ENCODE results near the gene TBC1D14.

Gene TBC1D14

GRCh38 chr4:7049295-7049694 is 139.7 kb downstream of the TBC1D14 start:
- no peak for DNase-seq

- no peak for DNase-seq
Measured at GRCh38 chr4:7049739-7050138, 140.1 kb downstream of the TBC1D14 start.

DNA sequence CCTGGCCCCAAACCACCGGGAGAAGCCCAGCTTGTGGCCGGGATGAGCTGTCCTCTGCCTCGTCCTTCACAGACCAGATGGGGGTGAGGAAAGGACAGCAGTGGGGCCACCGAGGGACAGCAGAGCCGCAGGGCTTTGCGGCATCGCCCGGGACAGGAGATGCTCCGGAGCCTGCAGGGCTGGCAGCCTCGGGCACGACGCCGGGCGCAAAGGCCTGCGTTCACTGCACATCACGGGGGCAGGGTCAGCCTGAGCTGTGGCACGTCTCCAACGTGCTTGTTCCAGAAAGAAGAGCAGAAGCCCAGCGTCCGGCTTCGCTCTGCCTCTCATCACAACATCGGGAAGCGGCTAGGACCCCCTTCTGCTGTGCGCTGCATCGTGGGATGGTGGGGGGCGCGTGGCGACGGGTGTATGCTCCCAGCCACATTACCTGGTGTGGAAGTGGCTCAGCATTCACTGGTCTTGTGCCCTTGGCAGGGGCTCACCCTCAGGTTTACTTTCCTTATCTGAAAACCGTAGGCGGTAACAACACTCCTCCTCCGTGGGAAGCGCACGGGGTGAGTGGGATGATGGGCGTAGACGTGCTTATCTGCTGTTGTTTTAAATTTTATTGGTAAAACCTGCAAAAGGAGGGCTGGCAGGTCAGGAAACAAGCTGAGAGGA is 141.0 kb downstream of the TBC1D14 start:
- DNase-seq = no peak

DNA sequence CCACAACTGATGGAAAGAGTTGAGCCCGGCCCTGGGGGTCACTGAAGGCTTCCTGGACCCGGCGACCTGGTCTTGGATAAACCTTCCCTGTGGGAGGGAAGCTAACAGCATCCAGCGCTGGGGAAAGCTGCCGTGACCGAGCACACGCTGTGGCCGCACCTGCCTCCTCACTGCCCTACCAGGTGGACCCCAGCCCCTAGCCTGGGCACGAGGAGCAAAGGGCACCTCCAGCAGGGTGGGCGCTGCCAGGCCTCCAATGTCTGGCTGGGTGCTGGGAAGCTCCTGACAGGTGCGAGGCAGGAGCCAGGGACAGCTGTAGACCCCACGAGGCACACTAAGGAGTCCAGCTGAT is 141.5 kb downstream of the TBC1D14 start:
- DNase-seq = no peak

DNA sequence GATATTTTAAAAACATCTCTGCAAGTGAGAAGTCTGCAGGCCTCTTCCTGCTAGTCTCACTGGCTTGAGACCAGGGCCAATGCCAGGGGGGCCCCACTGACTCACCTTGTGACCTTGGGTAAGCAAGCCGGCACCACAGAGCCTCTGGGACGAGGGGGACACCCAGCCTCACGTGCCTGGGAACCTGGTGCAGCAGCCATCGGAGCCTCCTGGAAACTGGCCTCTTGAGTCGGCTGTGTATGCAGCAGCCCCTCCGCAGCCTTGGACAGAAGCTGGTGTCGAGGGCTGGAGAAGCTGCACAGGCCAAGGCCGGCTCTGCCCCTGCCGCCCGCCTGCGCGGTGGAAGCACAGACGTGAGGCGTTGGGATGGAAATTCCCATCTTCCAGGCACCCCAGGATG is 142.3 kb downstream of the TBC1D14 start:
- no peak for DNase-seq

- DNase-seq = no peak
Measured at GRCh38 chr4:7052313-7052712, 142.7 kb downstream of the TBC1D14 start.

DNA sequence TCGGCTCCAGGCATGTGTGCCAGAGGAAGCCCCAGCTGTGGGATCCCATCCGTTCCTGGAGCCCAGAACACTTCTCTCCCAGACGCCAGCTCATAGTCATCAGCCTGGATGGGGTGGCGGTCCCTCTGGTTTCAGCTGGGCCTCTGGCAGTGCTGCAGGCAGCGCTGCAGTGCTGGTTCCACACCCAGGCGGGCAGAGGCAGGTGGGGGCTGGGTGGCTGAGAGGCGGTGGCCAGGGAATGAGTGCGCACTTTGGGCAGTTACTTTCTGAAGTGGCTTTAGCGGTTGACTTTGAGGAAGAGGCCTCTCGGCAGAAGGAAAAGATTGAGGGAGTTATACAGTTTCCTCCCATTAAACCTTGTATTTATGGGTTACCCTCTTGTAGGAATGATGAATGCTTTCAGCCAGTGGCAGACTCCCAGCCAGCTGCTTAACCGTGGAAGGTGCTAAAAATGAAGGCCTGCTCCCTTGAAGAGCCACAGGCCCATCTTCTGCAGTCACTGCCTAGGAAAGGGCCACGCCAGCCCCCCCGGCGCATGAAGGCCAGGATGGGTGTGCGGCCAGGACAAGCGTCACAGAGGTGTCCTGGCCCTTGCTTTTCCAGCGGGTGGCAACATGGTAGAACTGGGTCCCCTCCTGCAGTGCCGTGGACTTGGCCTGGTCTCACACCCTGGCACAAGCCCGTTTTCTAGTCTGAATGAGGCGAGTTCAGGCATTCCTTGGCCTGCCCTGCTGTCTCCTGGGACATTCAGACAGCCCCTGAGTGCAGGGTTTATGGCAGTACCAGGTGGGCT is 143.5 kb downstream of the TBC1D14 start:
- no peak for DNase-seq

- DNase-seq = no peak
Measured at GRCh38 chr4:7054106-7054880, 144.7 kb downstream of the TBC1D14 start.

DNA sequence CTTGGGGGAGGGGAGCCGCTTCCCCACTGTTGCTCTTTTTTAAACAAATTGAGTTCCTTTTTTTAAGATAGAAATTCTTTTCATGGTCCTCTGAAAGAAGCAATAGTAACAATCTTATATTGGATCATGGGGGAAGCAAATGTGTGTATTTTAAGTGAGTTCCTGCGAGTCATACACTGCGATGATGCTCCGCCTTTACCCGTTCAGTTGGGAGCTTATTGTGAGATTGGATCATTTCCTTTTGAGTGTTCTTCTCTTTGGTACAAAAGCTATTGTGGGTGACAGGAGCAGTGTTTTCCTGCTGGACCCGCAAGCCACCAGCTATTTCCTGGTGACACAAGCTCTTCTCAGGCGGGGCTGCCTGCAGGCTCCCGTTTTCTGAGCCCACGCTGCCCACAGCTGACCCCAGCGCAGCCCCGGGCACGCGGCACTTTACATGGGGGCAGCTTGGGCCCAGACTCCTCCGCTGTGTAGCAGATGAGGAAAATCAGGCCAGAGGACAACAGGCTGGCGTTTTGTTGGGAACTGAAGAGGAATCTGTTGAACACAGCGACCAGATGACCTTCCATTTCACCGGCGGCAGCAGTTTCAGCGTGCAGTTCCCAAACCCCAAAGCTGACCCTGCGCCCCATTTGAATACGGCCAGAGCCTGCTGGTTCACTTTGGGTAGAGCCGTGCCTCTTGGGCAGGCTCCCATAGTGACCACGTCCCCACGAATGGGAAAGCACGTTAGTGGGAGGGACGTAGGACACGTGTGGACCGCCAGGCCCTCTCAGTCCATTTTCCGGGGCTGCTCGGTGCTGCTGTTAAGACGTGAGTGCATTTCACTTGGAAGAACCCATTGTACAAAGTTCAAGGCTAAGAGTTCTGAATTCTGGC is 145.7 kb downstream of the TBC1D14 start:
- no peak for DNase-seq

DNA sequence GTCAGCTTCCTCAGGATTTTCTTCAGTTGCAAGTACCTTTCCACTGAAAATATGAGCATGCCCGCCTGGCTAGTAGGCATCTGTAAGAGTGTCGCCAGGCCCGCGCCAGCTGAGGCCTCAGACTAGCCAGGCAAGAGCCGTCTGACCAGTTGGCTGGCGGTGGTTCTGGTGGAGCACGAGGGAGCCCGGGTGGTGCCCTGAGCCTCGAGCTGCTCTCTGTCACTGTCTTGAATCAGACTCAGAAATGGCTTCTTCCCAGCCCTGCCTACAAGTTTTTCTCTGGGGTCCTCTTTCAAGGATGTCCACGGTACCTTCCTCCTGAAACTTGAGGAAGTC is 146.3 kb downstream of the TBC1D14 start:
- DNase-seq = no peak

- no peak for DNase-seq
Measured at GRCh38 chr4:7058792-7059191, 149.2 kb downstream of the TBC1D14 start.

DNA sequence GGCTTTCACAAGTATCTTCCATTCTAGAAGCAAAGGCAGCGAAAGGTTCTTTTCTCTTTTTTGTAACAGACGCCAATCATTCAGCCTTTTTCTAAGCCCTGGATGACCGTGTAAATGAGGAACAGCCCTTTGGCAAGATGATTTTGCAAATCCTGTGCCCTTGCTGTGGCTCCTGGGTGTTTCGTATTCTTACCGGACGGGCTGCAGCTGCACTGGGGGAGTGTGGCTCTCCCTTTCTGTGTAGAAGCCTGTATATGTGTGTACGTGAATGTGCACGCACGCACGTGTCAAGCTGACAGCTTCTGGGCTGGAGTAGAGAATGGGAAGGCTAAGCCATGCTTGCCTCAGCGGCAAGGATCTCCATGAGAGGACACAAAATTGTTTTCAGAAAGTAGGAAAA is 150.0 kb downstream of the TBC1D14 start:
- no peak for DNase-seq

GRCh38 chr4:7060346-7061150 is 150.9 kb downstream of the TBC1D14 start:
- no peak for DNase-seq

DNA sequence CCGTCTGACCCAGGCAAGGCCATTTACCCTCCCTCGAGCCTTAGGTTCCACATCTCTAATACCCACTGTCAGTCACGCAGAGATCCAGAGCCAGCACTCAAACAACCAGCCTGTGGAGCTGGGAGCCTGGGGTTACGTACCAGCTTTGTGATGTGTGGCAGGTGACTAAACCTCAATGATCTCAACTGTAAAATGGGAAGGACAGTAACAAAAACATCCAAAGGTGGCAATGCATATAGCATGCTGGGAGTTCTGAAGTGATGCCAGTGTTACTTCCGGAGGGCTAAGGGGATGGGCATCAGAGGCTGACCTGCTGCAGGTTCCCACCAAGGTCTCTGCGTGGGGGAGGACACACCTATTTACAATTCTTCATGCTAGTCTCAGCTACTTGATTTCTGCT is 152.2 kb downstream of the TBC1D14 start:
- no peak for DNase-seq

DNA sequence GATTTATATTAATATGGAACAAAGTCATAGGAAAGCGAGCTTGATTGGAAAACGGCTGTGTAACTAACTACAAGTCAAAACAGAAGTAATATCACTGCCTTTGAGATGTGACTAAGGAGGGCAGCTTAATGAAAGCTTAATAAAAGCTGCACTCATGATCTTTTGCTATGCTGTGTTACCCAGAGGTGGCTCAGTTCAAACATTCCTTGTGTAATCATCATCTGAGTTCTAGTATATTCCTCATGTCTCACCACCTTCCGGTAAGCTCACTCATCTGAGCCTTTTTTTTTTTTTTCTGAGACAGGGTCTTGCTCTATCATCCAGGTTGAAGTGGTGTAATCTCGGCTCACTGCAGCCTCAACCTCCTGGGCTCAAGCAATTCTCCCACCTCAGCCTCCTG is 153.2 kb downstream of the TBC1D14 start:
- no peak for DNase-seq

GRCh38 chr4:7063362-7063761 is 153.7 kb downstream of the TBC1D14 start:
- no peak for DNase-seq

GRCh38 chr4:7066006-7066405 is 156.4 kb downstream of the TBC1D14 start:
- DNase-seq = no peak

DNA sequence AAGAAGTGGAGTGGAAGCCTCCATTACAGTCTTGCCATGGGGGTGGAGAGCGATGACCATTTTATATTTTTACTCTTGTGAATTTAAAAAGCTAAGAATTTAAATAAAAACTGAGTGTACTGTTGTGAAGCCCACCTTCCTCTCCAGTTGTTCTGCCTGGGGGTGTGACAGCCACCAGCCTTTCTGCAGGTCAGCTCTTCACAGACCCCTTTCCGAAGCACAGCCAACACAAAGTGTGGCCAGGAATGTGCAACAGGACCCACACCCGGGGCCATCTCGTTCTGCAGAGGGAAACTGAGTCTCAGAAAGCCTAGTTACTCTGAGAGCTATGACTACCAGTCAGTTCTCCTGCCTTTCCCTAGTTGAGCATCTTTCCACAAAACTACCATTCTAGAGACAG is 156.9 kb downstream of the TBC1D14 start:
- DNase-seq = no peak

GRCh38 chr4:7067126-7067451 is 157.5 kb downstream of the TBC1D14 start:
- no peak for DNase-seq

- DNase-seq = peak; percentile 94
Measured at GRCh38 chr4:7067452-7068278, 158.0 kb downstream of the TBC1D14 start, which contains the start of gene GRPEL1. Gene GRPEL1, minus strand, starts transcription at chr4:7068064. Its CDS starts 32 bp downstream, at chr4:7068032.

- no peak for DNase-seq
Measured at GRCh38 chr4:7068279-7068842, 158.7 kb downstream of the TBC1D14 start.
